Measurements from ENCODE around the gene SLC22A14. TPM values are rescaled to one million over a fixed set of nuclear protein-coding genes. Genes with fewer than 3 reads are reported as not detected.

The SLC22A14 gene
- total RNA-seq, 1 experiment from 2014 or later, result 0.22 TPM

DNA sequence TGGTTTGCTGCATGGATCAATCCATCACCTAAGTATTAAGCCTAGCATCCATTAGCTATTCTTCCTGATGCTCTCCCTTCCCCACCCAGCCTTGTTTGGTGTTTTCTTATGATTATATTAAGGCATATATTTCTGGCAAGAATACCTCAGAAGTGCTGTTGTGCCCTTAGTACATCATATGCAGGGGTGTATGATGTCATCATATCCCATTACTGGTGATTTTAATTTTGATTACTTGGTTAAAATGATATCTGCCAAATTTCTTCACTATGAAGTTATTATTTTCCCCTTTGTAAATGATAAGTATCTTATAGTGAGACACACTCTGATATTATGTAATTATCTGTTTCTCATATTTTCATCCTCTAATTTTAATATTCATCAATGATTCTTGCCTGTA is 15.4 kb downstream of the SLC22A14 start:
- intact Hi-C loops (cut with micrococcal nuclease), result no loop called here

DNA sequence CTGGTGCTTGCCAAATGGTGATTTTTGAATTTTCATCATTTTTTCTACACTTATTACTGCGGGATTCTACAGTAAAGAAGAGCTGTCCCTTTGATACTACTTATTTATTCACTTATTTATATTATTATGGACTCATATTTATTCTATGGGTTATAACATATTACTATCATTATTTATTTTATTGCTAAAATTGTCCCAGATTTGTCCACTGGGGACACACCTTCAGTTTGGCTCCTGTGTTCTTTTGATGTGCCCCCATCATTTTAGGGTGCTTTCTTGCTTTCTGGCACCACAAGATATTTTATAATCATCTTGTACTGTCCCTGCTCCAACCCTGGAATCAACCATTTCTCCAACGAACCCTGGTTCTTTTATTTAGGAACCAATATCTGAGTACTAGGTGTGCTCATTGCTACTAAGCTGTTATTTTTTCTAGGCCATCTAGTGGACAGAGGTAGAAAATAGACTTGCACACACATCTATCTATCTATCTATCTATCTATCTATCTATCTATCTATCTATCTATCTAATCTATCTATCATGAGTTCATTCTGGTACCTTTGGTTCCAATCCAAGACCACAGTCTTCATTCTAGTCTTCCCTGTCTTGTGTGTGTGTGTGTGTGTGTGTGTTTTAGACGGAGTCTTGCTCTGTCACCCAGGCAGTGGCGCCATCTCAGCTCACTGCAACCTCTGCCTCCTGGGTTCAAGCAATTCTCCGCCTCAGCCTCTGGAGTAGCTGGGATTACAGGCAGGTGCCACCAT is 16.0 kb downstream of the SLC22A14 start:
- H3K9me2 ChIP-seq (ENCODE audit: insufficient read depth), result no peaks in the 10 kb centered on the region

More for the DNA sequence above, 15.4 kb downstream of the SLC22A14 start:
- Histone ChIP-seq H2AFZ (ENCODE audit: low read depth, low read length, poor library complexity, severe bottlenecking) (no peak overlapping the region), H4K20me1 (ENCODE audit: insufficient read depth) (no peaks in the 10 kb centered on the region), H3K27me3 (ENCODE audit: insufficient read depth, low read length) (no peaks in the 10 kb centered on the region), H3K4me2 (ENCODE audit: low read length) (no peak overlapping the region), H3K9me3 (ENCODE audit: control insufficient read depth in 1 of 2, insufficient read depth in 1 of 2, low read depth in 1 of 2, low read length in 2 of 2) (no peaks in the 10 kb centered on the region), H3K4me1 (ENCODE audit: control insufficient read depth in 1 of 2, insufficient read depth in 2 of 2, low read length in 2 of 2) (no peaks in the 10 kb centered on the region), H3K27ac (ENCODE audit: low read depth, low read length) (no peak overlapping the region), H3K36me3 (ENCODE audit: control insufficient read depth in 1 of 2, insufficient read depth in 2 of 2, low read length in 2 of 2) (no peaks in the 10 kb centered on the region), H3K9me2 (ENCODE audit: insufficient read depth) (no peaks in the 10 kb centered on the region), H3K4me3 (replicated peaks in 1 of 2; ENCODE audit: low read depth in 1 of 2, low read length in 2 of 2) (no peak overlapping the region), H3K9ac (ENCODE audit: low read length) (no peak overlapping the region), H3K79me2 (ENCODE audit: insufficient read depth, low read length) (no peaks in the 10 kb centered on the region)
- RAD21 ChIA-PET (ENCODE audit: low non-redundant PET in 1 of 2, low total read pairs in 2 of 2, uncharacterized antibody in 2 of 2, unreplicated experiment in 2 of 2), result no interaction called here
- BruUV-seq (replicated peaks), result no TSS peak
- no peak for TF ChIP-seq POLR2AphosphoS5 (IDR thresholded peaks at IDR 0.05; ENCODE audit: low read depth, low read length)
- TF ChIP-seq, protein P1, sequence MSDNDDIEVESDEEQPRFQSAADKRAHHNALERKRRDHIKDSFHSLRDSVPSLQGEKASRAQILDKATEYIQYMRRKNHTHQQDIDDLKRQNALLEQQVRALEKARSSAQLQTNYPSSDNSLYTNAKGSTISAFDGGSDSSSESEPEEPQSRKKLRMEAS (IDR thresholded peaks at IDR 0.05), result no peak
- no peak for TF ChIP-seq FOSL1 (IDR thresholded peaks at IDR 0.05; ENCODE audit: low read depth)
- no peak for TF ChIP-seq JUND (IDR thresholded peaks at IDR 0.05)
- TF ChIP-seq, protein P2, sequence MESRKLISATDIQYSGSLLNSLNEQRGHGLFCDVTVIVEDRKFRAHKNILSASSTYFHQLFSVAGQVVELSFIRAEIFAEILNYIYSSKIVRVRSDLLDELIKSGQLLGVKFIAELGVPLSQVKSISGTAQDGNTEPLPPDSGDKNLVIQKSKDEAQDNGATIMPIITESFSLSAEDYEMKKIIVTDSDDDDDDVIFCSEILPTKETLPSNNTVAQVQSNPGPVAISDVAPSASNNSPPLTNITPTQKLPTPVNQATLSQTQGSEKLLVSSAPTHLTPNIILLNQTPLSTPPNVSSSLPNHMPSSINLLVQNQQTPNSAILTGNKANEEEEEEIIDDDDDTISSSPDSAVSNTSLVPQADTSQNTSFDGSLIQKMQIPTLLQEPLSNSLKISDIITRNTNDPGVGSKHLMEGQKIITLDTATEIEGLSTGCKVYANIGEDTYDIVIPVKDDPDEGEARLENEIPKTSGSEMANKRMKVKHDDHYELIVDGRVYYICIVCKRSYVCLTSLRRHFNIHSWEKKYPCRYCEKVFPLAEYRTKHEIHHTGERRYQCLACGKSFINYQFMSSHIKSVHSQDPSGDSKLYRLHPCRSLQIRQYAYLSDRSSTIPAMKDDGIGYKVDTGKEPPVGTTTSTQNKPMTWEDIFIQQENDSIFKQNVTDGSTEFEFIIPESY (IDR thresholded peaks at IDR 0.05; ENCODE audit: extremely low read depth, insufficient replicate concordance, low read length), result no peak
- POLR2A ChIA-PET, result no interaction called here
- CTCF ChIA-PET, result interaction anchor here (1.0 to 2.3 kb wide), 11 partner anchors 9 to 323 kb away, joined by 3 to 11 read pairs (median 4); no protein-coding TSS in a partner anchor
- no peak for ATAC-seq
- no peak for DNase-seq (ENCODE audit: low read depth, low spot score)

More for the DNA sequence above, 16.0 kb downstream of the SLC22A14 start:
- peak overlapping the region; percentile 85 for H2AFZ ChIP-seq (ENCODE audit: low read depth, low read length, poor library complexity, severe bottlenecking)
- TF ChIP-seq, protein P3, sequence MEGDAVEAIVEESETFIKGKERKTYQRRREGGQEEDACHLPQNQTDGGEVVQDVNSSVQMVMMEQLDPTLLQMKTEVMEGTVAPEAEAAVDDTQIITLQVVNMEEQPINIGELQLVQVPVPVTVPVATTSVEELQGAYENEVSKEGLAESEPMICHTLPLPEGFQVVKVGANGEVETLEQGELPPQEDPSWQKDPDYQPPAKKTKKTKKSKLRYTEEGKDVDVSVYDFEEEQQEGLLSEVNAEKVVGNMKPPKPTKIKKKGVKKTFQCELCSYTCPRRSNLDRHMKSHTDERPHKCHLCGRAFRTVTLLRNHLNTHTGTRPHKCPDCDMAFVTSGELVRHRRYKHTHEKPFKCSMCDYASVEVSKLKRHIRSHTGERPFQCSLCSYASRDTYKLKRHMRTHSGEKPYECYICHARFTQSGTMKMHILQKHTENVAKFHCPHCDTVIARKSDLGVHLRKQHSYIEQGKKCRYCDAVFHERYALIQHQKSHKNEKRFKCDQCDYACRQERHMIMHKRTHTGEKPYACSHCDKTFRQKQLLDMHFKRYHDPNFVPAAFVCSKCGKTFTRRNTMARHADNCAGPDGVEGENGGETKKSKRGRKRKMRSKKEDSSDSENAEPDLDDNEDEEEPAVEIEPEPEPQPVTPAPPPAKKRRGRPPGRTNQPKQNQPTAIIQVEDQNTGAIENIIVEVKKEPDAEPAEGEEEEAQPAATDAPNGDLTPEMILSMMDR (IDR thresholded peaks at IDR 0.05 in 2 of 3, conservative IDR thresholded peaks at IDR 0.05 in 1 of 3; ENCODE audit: borderline replicate concordance in 1 of 3, insufficient read depth in 1 of 3, low read depth in 2 of 3, low read length in 2 of 3), result peak; percentile 63 to 89 (median 82)
- TF ChIP-seq SRF (IDR thresholded peaks at IDR 0.05; ENCODE audit: low read depth), result no peak
- TF ChIP-seq CBX3 (IDR thresholded peaks at IDR 0.05; ENCODE audit: low read depth), result no peak
- TF ChIP-seq, protein P1 (IDR thresholded peaks at IDR 0.05), result no peak
- TF ChIP-seq, protein P4, sequence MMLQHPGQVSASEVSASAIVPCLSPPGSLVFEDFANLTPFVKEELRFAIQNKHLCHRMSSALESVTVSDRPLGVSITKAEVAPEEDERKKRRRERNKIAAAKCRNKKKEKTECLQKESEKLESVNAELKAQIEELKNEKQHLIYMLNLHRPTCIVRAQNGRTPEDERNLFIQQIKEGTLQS (IDR thresholded peaks at IDR 0.05), result no peak
- TF ChIP-seq RAD21 (IDR thresholded peaks at IDR 0.05; ENCODE audit: low read depth), result peak; percentile 45
- H3K79me2 ChIP-seq (ENCODE audit: insufficient read depth, low read length), result no peaks in the 10 kb centered on the region
- no peaks in the 10 kb centered on the region for H3K36me3 ChIP-seq (ENCODE audit: control insufficient read depth in 1 of 2, insufficient read depth in 2 of 2, low read length in 2 of 2)
- H3K9ac ChIP-seq (ENCODE audit: low read length), result no peak overlapping the region
- intact Hi-C loops (cut with micrococcal nuclease), result loop anchor here (1.0 to 2.0 kb wide), 2 partner anchors 167 to 180 kb away; no protein-coding TSS in a partner anchor
- no peaks in the 10 kb centered on the region for H3K4me1 ChIP-seq (ENCODE audit: control insufficient read depth in 1 of 2, insufficient read depth in 2 of 2, low read length in 2 of 2)
- no peaks in the 10 kb centered on the region for H3K9me3 ChIP-seq (ENCODE audit: control insufficient read depth in 1 of 2, insufficient read depth in 1 of 2, low read depth in 1 of 2, low read length in 2 of 2)
- RAD21 ChIA-PET (ENCODE audit: low non-redundant PET in 1 of 2, low total read pairs in 2 of 2, uncharacterized antibody in 2 of 2, unreplicated experiment in 2 of 2), result no interaction called here
- DNase-seq (ENCODE audit: low read depth, low spot score), result peak; percentile 15
- H3K4me2 ChIP-seq (ENCODE audit: low read length), result no peak overlapping the region; the same call in 1 of the 2 replicates
- peak; percentile 97 for ATAC-seq
- no peak overlapping the region for H3K27ac ChIP-seq (ENCODE audit: low read depth, low read length)
- no TSS peak for BruUV-seq (replicated peaks)
- no peak overlapping the region for H3K4me3 ChIP-seq (replicated peaks in 1 of 2; ENCODE audit: low read depth in 1 of 2, low read length in 2 of 2)
- CTCF ChIA-PET, result interaction anchor here (0.9 to 2.3 kb wide), 15 partner anchors 10 to 324 kb away, joined by 3 to 11 read pairs (median 4); no protein-coding TSS in a partner anchor
- no peaks in the 10 kb centered on the region for H3K27me3 ChIP-seq (ENCODE audit: insufficient read depth, low read length)
- H4K20me1 ChIP-seq (ENCODE audit: insufficient read depth), result no peaks in the 10 kb centered on the region
- POLR2A ChIA-PET, result no interaction called here
